Cardiac muscle cell (in vitro differentiated cells and primary cell): ENCODE results near the gene PPP6R1. TPM values are rescaled to one million over a fixed set of nuclear protein-coding genes. Genes with fewer than 3 reads are reported as not detected.
A peak's percentile ranks its signal among the peaks of the same experiment; 100 is the strongest.

Experiments used
- DNase-seq, 2 donors: peaks; one replicate each; pipeline versions ENCODE4 v3.0.0 to v3.0.0-alpha.2; 2010 to 2017; ENCODE audit warnings: low read depth in 1 of 2, low spot score in 1 of 2
- H3K27ac ChIP-seq: fragments of 200-600 bp; sonication (generic); 2 replicates; pipeline ENCODE4 v1.5.1; 2016
- H3K27me3 ChIP-seq: fragments of 200-600 bp; sonication (generic); 2 replicates; pipeline ENCODE4 v1.6.0; 2016; ENCODE audit warnings: control low read depth
- H3K36me3 ChIP-seq: fragments of 200-600 bp; sonication (generic); 2 replicates; pipeline ENCODE4 v1.5.1; 2016; ENCODE audit warnings: control low read depth
- H3K4me1 ChIP-seq: fragments of 200-600 bp; sonication (generic); 2 replicates; pipeline ENCODE4 v1.8.1; 2017; ENCODE audit warnings: low read depth, mild to moderate bottlenecking, mixed run types
- H3K4me3 ChIP-seq: fragments of 200-600 bp; sonication (generic); 2 replicates; pipeline ENCODE4 v1.5.1; 2016; ENCODE audit warnings: mild to moderate bottlenecking
- H3K9me3 ChIP-seq: fragments of 200-600 bp; sonication (generic); 2 replicates; pipeline ENCODE4 v1.5.1; 2017; ENCODE audit warnings: low read depth, mild to moderate bottlenecking, control low read depth
- polyA plus RNA-seq: library from polyadenylated mRNA; unstranded; fragments of >200 nt; fragmentation: Nextera tagmentation; extraction: Ambion mirVana; gene quantifications from 2 replicates; pipeline ENCODE4 v1.2.1, GENCODE V29; 2016
- total RNA-seq: library from RNA; depleted of rRNA; stranded (reverse); fragments of >200 nt; gene quantifications from 2 replicates; pipeline ENCODE4 v1.2.3, GENCODE V29; 2016
- TF ChIP-seq, protein P1 (sequence below): IDR thresholded peaks from 2 replicates; pipeline ENCODE4 v1.5.1; 2012; ENCODE audit warnings: low read depth, mild to moderate bottlenecking, low read length

The PPP6R1 gene
- total and polyA plus RNA-seq, 2 experiments from 2014 or later: 91.7 to 98.7 TPM

DNA sequence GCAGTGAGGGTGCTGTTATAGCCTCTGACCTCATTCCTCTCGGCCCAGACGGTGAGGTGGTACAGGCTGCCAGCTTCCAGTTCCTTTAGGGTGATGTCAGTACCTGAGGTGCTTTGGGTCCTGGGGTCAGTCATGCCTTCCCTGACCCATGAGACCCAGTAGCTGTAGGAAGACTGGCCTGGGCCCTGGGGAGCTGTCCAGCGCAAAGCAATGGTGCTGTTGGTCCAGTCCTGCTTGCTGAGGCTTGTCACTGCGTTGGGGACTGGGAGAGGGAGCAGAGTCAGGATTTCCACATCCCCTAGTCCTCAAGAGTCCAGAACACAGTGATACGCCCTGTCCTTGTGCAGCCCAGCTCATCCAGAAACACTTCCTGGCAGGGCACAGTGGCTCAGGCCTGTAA, 60.2 kb downstream of the PPP6R1 start:
- Histone ChIP-seq H3K36me3 (no peaks in the 10 kb centered on the region), H3K9me3 (no peaks in the 10 kb centered on the region), H3K4me3 (no peak overlapping the region), H3K27ac (no peak overlapping the region), H3K27me3 (no peaks in the 10 kb centered on the region), H3K4me1 (no peaks in the 10 kb centered on the region)
- TF ChIP-seq, protein P1, sequence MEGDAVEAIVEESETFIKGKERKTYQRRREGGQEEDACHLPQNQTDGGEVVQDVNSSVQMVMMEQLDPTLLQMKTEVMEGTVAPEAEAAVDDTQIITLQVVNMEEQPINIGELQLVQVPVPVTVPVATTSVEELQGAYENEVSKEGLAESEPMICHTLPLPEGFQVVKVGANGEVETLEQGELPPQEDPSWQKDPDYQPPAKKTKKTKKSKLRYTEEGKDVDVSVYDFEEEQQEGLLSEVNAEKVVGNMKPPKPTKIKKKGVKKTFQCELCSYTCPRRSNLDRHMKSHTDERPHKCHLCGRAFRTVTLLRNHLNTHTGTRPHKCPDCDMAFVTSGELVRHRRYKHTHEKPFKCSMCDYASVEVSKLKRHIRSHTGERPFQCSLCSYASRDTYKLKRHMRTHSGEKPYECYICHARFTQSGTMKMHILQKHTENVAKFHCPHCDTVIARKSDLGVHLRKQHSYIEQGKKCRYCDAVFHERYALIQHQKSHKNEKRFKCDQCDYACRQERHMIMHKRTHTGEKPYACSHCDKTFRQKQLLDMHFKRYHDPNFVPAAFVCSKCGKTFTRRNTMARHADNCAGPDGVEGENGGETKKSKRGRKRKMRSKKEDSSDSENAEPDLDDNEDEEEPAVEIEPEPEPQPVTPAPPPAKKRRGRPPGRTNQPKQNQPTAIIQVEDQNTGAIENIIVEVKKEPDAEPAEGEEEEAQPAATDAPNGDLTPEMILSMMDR: no peak
- peak in 1 of 2 donors; percentile 53 for DNase-seq

DNA sequence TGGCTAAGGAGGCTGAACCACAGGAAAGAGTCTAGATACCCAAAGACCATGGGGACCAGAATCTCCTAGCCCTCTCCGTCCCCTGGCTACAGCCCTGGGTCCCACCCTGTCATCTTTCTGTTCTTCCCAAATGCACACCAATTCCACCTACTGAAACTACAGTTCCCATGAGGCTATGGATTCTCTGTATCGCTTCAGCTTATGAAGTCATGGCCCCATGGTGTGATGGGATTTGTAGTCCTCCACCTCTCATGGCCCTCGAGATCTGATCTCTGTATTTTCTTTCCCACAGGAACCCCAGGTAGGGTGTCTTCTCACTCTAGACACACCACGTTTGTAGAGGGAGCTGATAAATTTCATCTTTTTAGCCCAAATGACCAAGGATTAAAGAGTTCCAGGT, 61.3 kb downstream of the PPP6R1 start:
- Histone ChIP-seq H3K4me1 (no peaks in the 10 kb centered on the region), H3K9me3 (no peaks in the 10 kb centered on the region), H3K27me3 (no peaks in the 10 kb centered on the region), H3K27ac (no peak overlapping the region), H3K36me3 (no peaks in the 10 kb centered on the region), H3K4me3 (no peak overlapping the region)
- TF ChIP-seq, protein P1: no peak
- DNase-seq: no peak

GRCh38 chr19:55196803-55197202, 62.0 kb downstream of the PPP6R1 start:
- TF ChIP-seq, protein P1: no peak
- Histone ChIP-seq H3K4me3 (no peak overlapping the region), H3K36me3 (no peaks in the 10 kb centered on the region), H3K27ac (no peak overlapping the region), H3K27me3 (no peaks in the 10 kb centered on the region), H3K4me1 (no peaks in the 10 kb centered on the region), H3K9me3 (no peaks in the 10 kb centered on the region)
- no peak for DNase-seq

DNA sequence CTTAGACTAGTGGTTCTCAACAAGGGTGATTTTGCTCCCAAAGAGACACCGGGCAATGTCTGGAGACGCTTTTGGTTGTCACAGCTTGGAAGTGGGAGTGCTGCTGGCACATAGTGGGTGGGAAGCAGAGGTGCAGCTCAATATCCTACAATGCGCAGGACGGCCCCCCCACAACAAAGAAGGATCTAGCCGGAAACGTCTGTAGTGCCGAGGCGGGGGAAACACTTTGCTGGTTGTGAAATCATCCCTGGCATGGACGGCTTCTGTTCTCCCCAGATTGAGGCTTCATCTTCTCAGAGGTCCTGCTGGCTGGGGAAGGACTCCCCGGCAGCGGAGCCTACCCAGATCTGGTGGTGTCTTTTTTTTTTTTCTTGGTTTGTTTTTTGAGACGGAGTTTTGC, 65.3 kb downstream of the PPP6R1 start:
- TF ChIP-seq, protein P1: no peak
- no peak for DNase-seq
- Histone ChIP-seq H3K27ac (no peak overlapping the region), H3K4me3 (no peak overlapping the region), H3K4me1 (no peaks in the 10 kb centered on the region), H3K36me3 (no peaks in the 10 kb centered on the region), H3K27me3 (peaks cover 3% of the 10 kb centered on the region), H3K9me3 (no peaks in the 10 kb centered on the region)

- H3K9me3 ChIP-seq: no peaks in the 10 kb centered on the region
- no peak overlapping the region for H3K4me3 ChIP-seq
- H3K27me3 ChIP-seq: peaks cover 12% of the 10 kb centered on the region
- DNase-seq: peak in 1 of 2 donors; percentile 98
- H3K27ac ChIP-seq: no peak overlapping the region
- no peaks in the 10 kb centered on the region for H3K36me3 ChIP-seq
- no peaks in the 10 kb centered on the region for H3K4me1 ChIP-seq
- TF ChIP-seq, protein P1: no peak
Measured at GRCh38 chr19:55189403-55189835, 69.4 kb downstream of the PPP6R1 start.

- Histone ChIP-seq H3K4me3 (no peak overlapping the region), H3K27me3 (peaks cover 15% of the 10 kb centered on the region), H3K9me3 (no peaks in the 10 kb centered on the region), H3K4me1 (no peaks in the 10 kb centered on the region), H3K36me3 (no peaks in the 10 kb centered on the region), H3K27ac (no peak overlapping the region)
- TF ChIP-seq, protein P1: no peak
- DNase-seq: peak in 1 of 2 donors; percentile 48
Measured at GRCh38 chr19:55188625-55189024, 70.2 kb downstream of the PPP6R1 start.
